HepG2 (cell line): Measurements from ENCODE around the gene TSPAN15. TPM values are rescaled to one million over a fixed set of nuclear protein-coding genes. Genes with fewer than 3 reads are reported as not detected.

Source experiments
- ATAC-seq: fragments of 200-7000 bp; cut with Tn5 transposase; 3 replicates; pipeline ENCODE4 v1.9.1; 2020; ENCODE audit warnings: mild to moderate bottlenecking, moderate library complexity
- BruUV-seq: library from RNA; stranded (reverse); fragments of 400-500 nt; replicated peaks from 2 replicates; lab custom pipeline; 2021; lab: Mats Ljungman, UMichigan
- CTCF ChIA-PET: fragments of 300-600 bp; formaldehyde crosslinking; extraction: SDS; loops from one replicate; lab custom pipeline; 2021; ENCODE audit warnings: low total read pairs, inconsistent platforms, low intra/inter-chr PET ratio; lab: Yijun Ruan, JAX
- POLR2A ChIA-PET: fragments of 350-600 bp; sonication (Branson Sonifier 250); formaldehyde crosslinking; loops from one replicate; lab custom pipeline; 2020; ENCODE audit warnings: antibody characterized with exemption, inconsistent platforms; lab: Yijun Ruan, JAX
- DNase-seq: peaks from one replicate; pipeline ENCODE4 v3.0.0-alpha.2; 2015; ENCODE audit warnings: low spot score
- FAIRE-seq: peaks from 3 replicates; lab custom pipeline; 2011; peaks lifted over from hg19 to GRCh38; lab: Jason Lieb, UNC
- H2AFZ ChIP-seq: one replicate; pipeline ENCODE4 v1.6.1; 2011; ENCODE audit warnings: low read length, inconsistent platforms
- H3K27ac ChIP-seq: fragments of 300-600 bp; 3 replicates; pipeline ENCODE4 v1.8.0; 2011; ENCODE audit warnings: mixed run types, mild to moderate bottlenecking, mixed read lengths, low read length, inconsistent platforms; ENCODE audit not compliant: insufficient read depth; ENCODE audit errors: extremely low read length
- H3K27me3 ChIP-seq, 2 experiments: fragments of 200-600 bp in 1 of 2; 2 replicates in 1 of 2; 3 replicates in 1 of 2; pipeline versions ENCODE4 v1.6.0 to v1.8.0; 2011; ENCODE audit warnings: low read length in 2 of 2, mild to moderate bottlenecking in 2 of 2, moderate library complexity in 2 of 2, inconsistent platforms in 1 of 2; ENCODE audit not compliant: insufficient read depth in 2 of 2, control insufficient read depth in 1 of 2
- H3K36me3 ChIP-seq, 2 experiments: fragments of 200-600 bp in 1 of 2; replicated peaks in 1 of 2; 2 replicates in 1 of 2; 3 replicates in 1 of 2; pipeline versions ENCODE4 v1.5.1 to v1.8.0; 2011; ENCODE audit warnings: low read length in 2 of 2, inconsistent platforms in 1 of 2; ENCODE audit not compliant: insufficient read depth in 2 of 2, control insufficient read depth in 1 of 2
- H3K4me1 ChIP-seq: 2 replicates; pipeline ENCODE4 v1.5.1; 2012; ENCODE audit warnings: low read length, inconsistent platforms; ENCODE audit not compliant: insufficient read depth
- H3K4me2 ChIP-seq: 2 replicates; pipeline ENCODE4 v1.6.0; 2011; ENCODE audit warnings: low read depth, low read length, inconsistent platforms
- H3K4me3 ChIP-seq, 3 experiments: fragments of 200-600 bp in 1 of 3; sonication (generic), shearing (Covaris generic) in 1 of 3; replicated peaks in 1 of 3; 2 replicates each; pipeline ENCODE4 v1.5.1; 2011 to 2016; ENCODE audit warnings: low read length in 3 of 3, inconsistent platforms in 2 of 3, low read depth in 2 of 3, mild to moderate bottlenecking in 2 of 3, control low read depth in 1 of 3, mixed read lengths in 1 of 3; ENCODE audit not compliant: insufficient read depth in 1 of 3
- H3K79me2 ChIP-seq: one replicate; pipeline ENCODE4 v1.6.1; 2011; ENCODE audit warnings: low read length, inconsistent platforms; ENCODE audit not compliant: insufficient read depth
- H3K9ac ChIP-seq: 2 replicates; pipeline ENCODE4 v1.6.0; 2011; ENCODE audit warnings: mild to moderate bottlenecking, low read depth, low read length, inconsistent platforms; ENCODE audit not compliant: insufficient read depth
- H3K9me3 ChIP-seq: 2 replicates; pipeline ENCODE4 v1.5.1; 2012; ENCODE audit warnings: mild to moderate bottlenecking, low read length
- H4K20me1 ChIP-seq: 2 replicates; pipeline ENCODE4 v1.6.0; 2011; ENCODE audit warnings: inconsistent platforms, mild to moderate bottlenecking, low read length, moderate library complexity; ENCODE audit not compliant: insufficient read depth
- CEBPB ChIP-seq: IDR thresholded peaks from 2 replicates; pipeline ENCODE4 v1.6.1; 2011; ENCODE audit warnings: low read depth, low read length, improper control_type of control experiment, borderline replicate concordance
- CEBPG ChIP-seq: IDR thresholded peaks from 2 replicates; pipeline ENCODE4 v1.6.1; 2016
- EEA1 ChIP-seq: sonication (generic); formaldehyde crosslinking; IDR thresholded peaks from 2 replicates; pipeline ENCODE4 v1.5.1; 2020; ENCODE audit warnings: mild to moderate bottlenecking, missing genetic modification reagents, borderline replicate concordance
- HCFC1 ChIP-seq: fragments of 150-350 bp; IDR thresholded peaks from 2 replicates; pipeline ENCODE4 v1.6.1; 2014; ENCODE audit warnings: low read depth, low read length
- HOMEZ ChIP-seq: IDR thresholded peaks from 2 replicates; pipeline ENCODE4 v1.6.1; 2016; ENCODE audit warnings: low read depth
- MAFK ChIP-seq, 2 experiments: IDR thresholded peaks in 1 of 2; conservative IDR thresholded peaks in 1 of 2; 2 replicates each; pipeline ENCODE4 v1.6.1; 2011; ENCODE audit warnings: improper control_type of control experiment in 2 of 2, low read length in 2 of 2
- MTERF4 ChIP-seq: sonication (generic); formaldehyde crosslinking; IDR thresholded peaks from 2 replicates; pipeline ENCODE4 v1.8.0; 2023; ENCODE audit warnings: mild to moderate bottlenecking, missing genetic modification reagents
- MXD4 ChIP-seq: IDR thresholded peaks from 2 replicates; pipeline ENCODE4 v1.6.1; 2016; ENCODE audit warnings: mild to moderate bottlenecking, missing biosample characterization, missing genetic modification reagents
- POLR2AphosphoS5 ChIP-seq: IDR thresholded peaks from 2 replicates; pipeline ENCODE4 v1.6.1; 2012; ENCODE audit warnings: low read depth, low read length
- RFX1 ChIP-seq: fragments of 450-650 bp; IDR thresholded peaks from 2 replicates; pipeline ENCODE4 v1.6.1; 2017
- SP4 ChIP-seq: sonication (generic); formaldehyde crosslinking; IDR thresholded peaks from 2 replicates; pipeline ENCODE4 v1.8.1; 2023; ENCODE audit warnings: mild to moderate bottlenecking, missing genetic modification reagents
- TBP ChIP-seq: sonication (generic); formaldehyde crosslinking; IDR thresholded peaks from 2 replicates; pipeline ENCODE4 v1.5.0; 2020; ENCODE audit warnings: missing genetic modification reagents
- ZKSCAN1 ChIP-seq: fragments of 150-350 bp; IDR thresholded peaks from 2 replicates; pipeline ENCODE4 v1.6.1; 2014; ENCODE audit warnings: low read length
- ZNF101 ChIP-seq: sonication (generic); formaldehyde crosslinking; IDR thresholded peaks from 2 replicates; pipeline ENCODE4 v1.4.0; 2020; ENCODE audit warnings: mild to moderate bottlenecking, low read depth, missing genetic modification reagents, borderline replicate concordance
- ZNF350 ChIP-seq: sonication (generic); formaldehyde crosslinking; IDR thresholded peaks from 2 replicates; pipeline ENCODE4 v1.4.0; 2020; ENCODE audit warnings: mild to moderate bottlenecking, low read depth, missing genetic modification reagents, borderline replicate concordance
- ZNF446 ChIP-seq: sonication (generic); formaldehyde crosslinking; IDR thresholded peaks from 2 replicates; pipeline ENCODE4 v1.5.0; 2020; ENCODE audit warnings: mild to moderate bottlenecking, missing genetic modification reagents
- ZNF652 ChIP-seq: IDR thresholded peaks from 2 replicates; pipeline ENCODE4 v1.6.1; 2016; ENCODE audit warnings: low read depth, borderline replicate concordance
- ZNF776 ChIP-seq: sonication (generic); formaldehyde crosslinking; IDR thresholded peaks from 2 replicates; pipeline ENCODE4 v1.4.0; 2020; ENCODE audit warnings: mild to moderate bottlenecking, missing genetic modification reagents
- WGBS: methylation state at CpG from one replicate; pipeline ENCODE4 v1.1.6; 2017; ENCODE audit warnings: low lambda C conversion rate; 5-methylcytosine and 5-hydroxymethylcytosine counted together
- in situ Hi-C: cut with HindIII; loops from 2 replicates; pipeline ENCODE4 v1.10.0; 2017; ENCODE audit warnings: low pct_unique_long_range_greater_than_20kb; ENCODE audit not compliant: extremely low pct_ligation_motif_present
- intact Hi-C: fragments of 100-400 bp; cut with micrococcal nuclease; formaldehyde crosslinking; loops from one replicate; pipeline ENCODE4 v1.10.0; 2022; ENCODE audit not compliant: unreplicated experiment
- polyA plus RNA-seq, 8 experiments: library from polyadenylated mRNA; depleted of rRNA in 3 of 8; stranded (reverse) in 7 of 8; unstranded in 1 of 8; fragments of >200 nt; fragmentation: Illumina TruSeq in 4 of 8; extraction: Trizol in 4 of 8; gene quantifications; 2 replicates each; pipeline versions ENCODE4 v1.2.1 to v1.2.3, GENCODE V29; 2011 to 2016; ENCODE audit warnings: low read depth in 4 of 8, missing spikeins in 1 of 8, mixed read lengths in 1 of 8; ENCODE audit not compliant: insufficient read depth in 1 of 8
- total RNA-seq, 5 experiments: library from RNA; depleted of rRNA; stranded (reverse); fragments of >200 nt; fragmentation: Illumina TruSeq; extraction: Trizol; gene quantifications; 2 replicates each; pipeline ENCODE4 v1.2.3, GENCODE V29; 2016; ENCODE audit warnings: low read depth in 1 of 5

The TSPAN15 gene
- total and polyA plus RNA-seq, 2 of the 13 experiments (the other 11 are each of a cell fraction or from before 2014, with no cell fraction given) = 0.27 to 3.2 TPM

- no peak for DNase-seq
- no peak for FAIRE-seq
- Histone ChIP-seq H3K36me3 (no peaks in the 10 kb centered on the region), H3K4me3 (no peak overlapping the region), H4K20me1 (no peaks in the 10 kb centered on the region), H2AFZ (no peak overlapping the region), H3K4me1 (no peaks in the 10 kb centered on the region), H3K9ac (no peak overlapping the region), H3K79me2 (no peaks in the 10 kb centered on the region), H3K9me3 (no peaks in the 10 kb centered on the region), H3K4me2 (no peak overlapping the region), H3K27ac (no peak overlapping the region), H3K27me3 (peaks cover 1 to 27% of the 10 kb centered on the region in 2 experiments; a peak in 3 of 5 replicates)
- POLR2A ChIA-PET = no interaction called here
- intact Hi-C loops = no loop called here
- TF ChIP-seq MXD4 (CRISPR knock-in tag) = no peak
- TF ChIP-seq ZNF652 = no peak
- TF ChIP-seq POLR2AphosphoS5 = no peak
- TF ChIP-seq CEBPB = no peak
- no peak for TF ChIP-seq MAFK (conservative IDR thresholded peaks at IDR 0.05 in 1 of 2, IDR thresholded peaks at IDR 0.05 in 1 of 2; ENCODE audit: low read length in 2 of 2)
- no peak for TF ChIP-seq RFX1
- no peak for TF ChIP-seq ZNF101 (CRISPR knock-in tag)
- TF ChIP-seq TBP = no peak
- no peak for TF ChIP-seq MTERF4 (CRISPR knock-in tag)
- no peak for TF ChIP-seq ZKSCAN1
- no peak for TF ChIP-seq ZNF776 (CRISPR knock-in tag)
- TF ChIP-seq ZNF446 (CRISPR knock-in tag) = no peak
- TF ChIP-seq HOMEZ (CRISPR knock-in tag) = no peak
- TF ChIP-seq ZNF350 (CRISPR knock-in tag) = no peak
- no peak for TF ChIP-seq CEBPG (CRISPR knock-in tag)
- TF ChIP-seq HCFC1 = no peak
- no peak for TF ChIP-seq EEA1 (CRISPR knock-in tag)
- no peak for TF ChIP-seq SP4 (CRISPR knock-in tag)
- 37% methylated on average over 1 of the region's 1 CpG for WGBS
- BruUV-seq = no TSS peak
- CTCF ChIA-PET = no interaction called here
- in situ Hi-C loops = no loop called here
- no peak for ATAC-seq
These were observed 28.8 kb downstream of the TSPAN15 start for GRCh38 chr10:69480068-69480412.
